ENCODE results near the gene ISM1.

Gene ISM1

DNA sequence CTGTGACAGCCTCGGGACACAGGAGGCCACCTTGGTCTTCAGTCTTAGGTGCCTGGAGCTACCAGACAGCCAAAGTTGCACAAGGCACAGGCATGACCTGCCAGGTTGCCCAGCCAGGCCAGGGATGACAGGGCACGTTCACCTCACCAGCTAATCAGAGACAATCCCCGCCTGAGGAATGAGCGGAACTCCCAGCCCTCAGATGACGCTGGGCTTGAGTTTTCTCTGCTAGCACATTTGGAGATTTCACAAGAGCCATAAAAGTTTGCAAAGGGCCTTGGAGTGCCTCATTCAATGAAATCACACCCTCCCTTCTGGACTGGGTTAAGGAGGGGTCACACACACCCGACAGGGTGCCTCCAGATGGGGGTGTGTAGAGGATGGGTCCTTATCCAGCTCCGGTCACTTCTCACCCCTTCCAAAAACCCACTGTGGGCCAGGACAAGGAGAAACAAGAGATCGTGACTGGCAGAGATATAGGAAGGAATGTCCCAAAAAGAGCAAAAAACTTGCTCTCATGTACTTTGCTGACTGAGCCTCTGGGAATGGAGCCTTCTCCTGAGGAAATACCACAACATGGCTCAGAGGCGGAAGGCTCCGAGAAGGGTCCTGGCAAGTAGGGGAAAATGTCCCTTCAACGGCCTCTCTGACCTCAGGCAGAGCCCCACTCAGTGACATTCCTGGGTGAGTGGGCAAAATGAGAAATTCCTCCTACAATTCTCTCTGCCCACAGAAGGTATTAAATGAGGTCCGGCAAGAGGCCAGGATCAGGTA lies 121.6 kb downstream of the ISM1 start:
- no peak for DNase-seq (ENCODE audit: low read depth in 3 of 3, low spot score in 1 of 3)

DNA sequence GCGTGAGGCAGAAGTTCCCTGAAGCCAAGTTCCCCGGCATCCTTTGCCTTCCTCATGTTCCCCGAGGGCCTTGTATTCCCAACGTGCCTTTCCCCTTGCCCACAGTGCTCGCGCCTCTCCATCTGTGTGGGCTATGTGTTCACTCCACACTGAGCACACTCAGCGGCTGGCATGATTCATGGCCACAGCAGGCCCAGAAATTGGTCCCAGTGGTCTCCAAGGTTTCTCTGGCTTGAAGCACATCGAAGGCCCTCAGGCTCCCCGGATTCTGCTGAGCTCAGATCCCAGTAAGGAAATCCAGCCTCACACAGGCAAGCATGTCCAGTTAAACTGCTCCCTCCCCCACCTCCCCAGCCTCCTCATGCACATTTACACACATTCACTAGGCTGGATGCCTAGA lies 123.6 kb downstream of the ISM1 start:
- DNase-seq (ENCODE audit: low read depth in 3 of 3, low spot score in 1 of 3), result no peak

DNA sequence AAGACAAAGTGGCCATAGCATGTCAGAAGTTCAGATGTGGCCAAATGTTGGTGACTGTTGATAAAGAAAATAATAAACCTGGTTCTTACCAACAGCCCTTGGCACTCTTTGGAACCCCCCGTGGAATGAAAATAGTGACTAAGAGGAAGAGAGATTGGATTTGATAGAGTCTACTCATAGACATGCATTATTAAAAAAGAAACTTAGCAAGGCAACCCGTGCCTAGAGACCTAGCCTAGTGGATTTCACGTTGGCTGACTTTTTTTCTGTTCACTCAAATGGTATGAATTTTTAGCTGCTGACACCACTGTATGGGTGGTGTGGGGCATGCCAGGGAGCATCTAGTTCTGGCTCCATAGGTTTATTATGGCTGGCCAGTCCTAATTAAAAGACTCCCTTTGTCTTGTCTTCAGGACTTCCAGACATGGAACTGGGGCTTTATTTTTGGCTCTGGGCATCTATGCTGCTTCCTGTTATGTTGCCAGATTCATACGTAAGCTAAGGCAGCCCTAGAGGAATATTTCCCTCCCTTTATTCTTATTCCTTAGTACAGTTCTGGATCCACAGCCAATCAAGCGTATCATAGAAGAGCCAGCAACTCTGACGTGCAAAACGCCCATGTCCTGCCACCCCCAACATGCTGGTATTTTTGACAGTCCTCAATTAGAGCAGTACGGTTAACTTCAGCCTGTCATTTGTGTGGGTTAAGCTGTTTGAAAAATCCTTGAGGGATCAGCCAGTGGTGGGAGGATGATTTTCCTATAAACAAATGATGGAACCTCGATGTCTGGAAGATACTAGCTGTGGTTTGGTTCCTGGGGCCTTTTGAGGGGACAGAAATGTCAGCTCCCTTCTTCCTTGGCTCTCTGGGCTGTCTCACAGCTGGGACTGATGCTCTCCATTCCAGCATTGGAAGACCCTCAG lies 127.5 kb downstream of the ISM1 start:
- DNase-seq (ENCODE audit: low read depth in 3 of 3, low spot score in 1 of 3), result no peak

DNA sequence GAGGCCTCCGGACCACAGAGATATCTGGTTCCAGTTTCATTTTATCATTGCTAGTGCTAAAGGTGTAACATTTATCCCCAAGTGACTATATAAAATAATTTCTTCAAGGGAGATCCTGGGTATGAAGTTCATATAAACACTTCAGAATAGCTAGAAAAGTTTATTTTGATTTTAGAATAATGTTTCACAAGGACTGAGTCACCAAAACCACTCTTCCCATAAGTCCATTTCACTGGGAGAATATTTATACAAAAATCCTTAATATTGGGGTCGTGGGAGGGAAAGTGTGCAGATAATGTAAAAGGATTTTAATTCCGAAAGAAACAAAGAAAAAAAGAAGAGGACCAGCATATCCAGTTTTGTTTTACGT lies 128.1 kb downstream of the ISM1 start:
- DNase-seq (ENCODE audit: low read depth in 3 of 3, low spot score in 1 of 3), result no peak

All from stimulated activated CD4-positive, alpha-beta T cell treated with anti-CD3 and anti-CD28 coated beads, TNF-alpha, amount 100 ng/mL, for 1 hour (primary cell).